GM18868 (cell line): Measurements from ENCODE around the gene TEAD1.

Experiments used
- ATAC-seq: cut with Tn5 transposase; IDR thresholded peaks from one replicate; pipeline ENCODE4 v1.9.1; 2021; ENCODE audit warnings: mild to moderate bottlenecking, moderate library complexity; ENCODE audit not compliant: unreplicated experiment

TEAD1 gene

GRCh38 chr11:12925520-12925919 is 251.3 kb downstream of the TEAD1 start:
- ATAC-seq, result no peak

GRCh38 chr11:12927221-12927620 is 253.0 kb downstream of the TEAD1 start:
- no peak for ATAC-seq

- no peak for ATAC-seq
Measured at GRCh38 chr11:12927886-12928285, 253.7 kb downstream of the TEAD1 start.

GRCh38 chr11:12930850-12931249 is 256.6 kb downstream of the TEAD1 start:
- ATAC-seq, result no peak

GRCh38 chr11:12932485-12932884 is 258.3 kb downstream of the TEAD1 start:
- ATAC-seq, result no peak

- ATAC-seq, result no peak
Measured at GRCh38 chr11:12936200-12936599, 262.0 kb downstream of the TEAD1 start.

GRCh38 chr11:12938590-12939247 is 264.5 kb downstream of the TEAD1 start:
- no peak for ATAC-seq

- ATAC-seq, result no peak
Measured at GRCh38 chr11:12941671-12942070, 267.4 kb downstream of the TEAD1 start.

GRCh38 chr11:12942157-12942556 is 267.9 kb downstream of the TEAD1 start:
- no peak for ATAC-seq

- ATAC-seq, result no peak
Measured at GRCh38 chr11:12943311-12943710, 269.1 kb downstream of the TEAD1 start.

- no peak for ATAC-seq
Measured at GRCh38 chr11:12944889-12945288, 270.7 kb downstream of the TEAD1 start.

GRCh38 chr11:12949453-12949852 is 275.2 kb downstream of the TEAD1 start:
- ATAC-seq, result no peak

GRCh38 chr11:12950670-12951069 is 276.4 kb downstream of the TEAD1 start:
- no peak for ATAC-seq

GRCh38 chr11:12951376-12951775 is 277.2 kb downstream of the TEAD1 start:
- ATAC-seq, result no peak

GRCh38 chr11:12952094-12952493 is 277.9 kb downstream of the TEAD1 start:
- ATAC-seq, result no peak

- no peak for ATAC-seq
Measured at GRCh38 chr11:12958986-12959385, 284.8 kb downstream of the TEAD1 start.

- no peak for ATAC-seq
Measured at GRCh38 chr11:12961615-12962014, 287.4 kb downstream of the TEAD1 start.

GRCh38 chr11:12962306-12962705 is 288.1 kb downstream of the TEAD1 start:
- ATAC-seq, result no peak

GRCh38 chr11:12963051-12963450 is 288.8 kb downstream of the TEAD1 start:
- no peak for ATAC-seq

GRCh38 chr11:12963792-12964536 is 289.7 kb downstream of the TEAD1 start:
- ATAC-seq, result peak; percentile 92

GRCh38 chr11:12964650-12965049 is 290.4 kb downstream of the TEAD1 start:
- ATAC-seq, result no peak

- no peak for ATAC-seq
Measured at GRCh38 chr11:12966002-12966401, 291.8 kb downstream of the TEAD1 start.

GRCh38 chr11:12968101-12968500 is 293.9 kb downstream of the TEAD1 start:
- no peak for ATAC-seq
